PC-3 (cell line): ENCODE results near the gene HID1. TPM values are rescaled to one million over a fixed set of nuclear protein-coding genes. Genes with fewer than 3 reads are reported as not detected.

Experiments
- ATAC-seq: fragments of 200-7000 bp; cut with Tn5 transposase; 2 replicates; pipeline ENCODE4 v1.9.1; 2020; ENCODE audit warnings: mild to moderate bottlenecking, moderate library complexity
- BruUV-seq: library from RNA; stranded (reverse); fragments of 400-500 nt; replicated peaks from 2 replicates; lab custom pipeline; 2021; lab: Mats Ljungman, UMichigan
- CTCF ChIA-PET: fragments of 300-600 bp; sonication (Branson Sonifier 250); formaldehyde crosslinking; loops from one replicate; lab custom pipeline; 2022; ENCODE audit warnings: antibody characterized with exemption; lab: Charles Lee
- POLR2A ChIA-PET: fragments of 300-600 bp; sonication (Branson Sonifier 250); formaldehyde crosslinking; loops from one replicate; lab custom pipeline; 2022; ENCODE audit warnings: antibody characterized with exemption; ENCODE audit not compliant: unreplicated experiment; lab: Charles Lee
- DNase-seq: peaks from one replicate; pipeline ENCODE4 v3.0.0-alpha.2; 2015
- H2AFZ ChIP-seq: fragments of 300-600 bp; sonication (generic); 2 replicates; pipeline ENCODE4 v1.6.0; 2016; ENCODE audit warnings: antibody characterized with exemption, low read length
- H3F3A ChIP-seq: fragments of 300-600 bp; sonication (generic); one replicate; pipeline ENCODE4 v1.6.0; 2017; ENCODE audit warnings: antibody characterized with exemption, low read length, control low read depth, mild to moderate bottlenecking; ENCODE audit not compliant: unreplicated experiment
- H3K27ac ChIP-seq: fragments of 300-600 bp; sonication (generic); 2 replicates; pipeline ENCODE4 v1.5.1; 2016; ENCODE audit warnings: mild to moderate bottlenecking, low read length
- H3K27me3 ChIP-seq: fragments of 300-600 bp; sonication (generic); 2 replicates; pipeline ENCODE4 v1.6.1; 2016; ENCODE audit warnings: low read length, mixed read lengths
- H3K36me3 ChIP-seq: fragments of 300-600 bp; sonication (generic); 2 replicates; pipeline ENCODE4 v1.6.1; 2016; ENCODE audit warnings: low read depth, mixed run types, low read length, mixed read lengths
- H3K4me1 ChIP-seq: fragments of 300-600 bp; sonication (generic); 2 replicates; pipeline ENCODE4 v1.5.1; 2016; ENCODE audit warnings: low read length; ENCODE audit not compliant: insufficient read depth
- H3K4me2 ChIP-seq: fragments of 300-600 bp; sonication (generic); 2 replicates; pipeline ENCODE4 v1.6.0; 2016; ENCODE audit warnings: low read length
- H3K4me3 ChIP-seq: fragments of 300-600 bp; sonication (generic); 2 replicates; pipeline ENCODE4 v1.5.1; 2016; ENCODE audit warnings: mild to moderate bottlenecking, low read length, mixed read lengths
- H3K79me2 ChIP-seq: fragments of 300-600 bp; sonication (generic); 2 replicates; pipeline ENCODE4 v1.6.1; 2017; ENCODE audit warnings: low read length, mixed read lengths
- H3K9ac ChIP-seq: fragments of 300-600 bp; sonication (generic); 2 replicates; pipeline ENCODE4 v1.6.0; 2016; ENCODE audit warnings: mild to moderate bottlenecking, low read length
- H3K9me2 ChIP-seq: fragments of 300-600 bp; sonication (generic); replicated peaks from 2 replicates; pipeline ENCODE4 v1.6.1; 2016; ENCODE audit warnings: mixed run types, low read length, mixed read lengths
- H3K9me3 ChIP-seq: fragments of 300-600 bp; sonication (generic); 2 replicates; pipeline ENCODE4 v1.6.1; 2016; ENCODE audit warnings: low read length, mixed read lengths
- H4K20me1 ChIP-seq: fragments of 300-600 bp; sonication (generic); 2 replicates; pipeline ENCODE4 v1.6.1; 2016; ENCODE audit warnings: low read length, mixed read lengths
- EZH2 ChIP-seq: fragments of 300-600 bp; sonication (generic); IDR thresholded peaks from one replicate; pipeline ENCODE4 v1.6.1; 2017; ENCODE audit warnings: antibody characterized with exemption, mild to moderate bottlenecking, low read length; ENCODE audit not compliant: unreplicated experiment
- EZH2phosphoT487 ChIP-seq: fragments of 300-600 bp; sonication (generic); IDR thresholded peaks from 2 replicates; pipeline ENCODE4 v1.6.1; 2018; ENCODE audit warnings: mild to moderate bottlenecking, antibody characterized with exemption, low read length, borderline replicate concordance
- intact Hi-C: fragments of 100-400 bp; cut with micrococcal nuclease; formaldehyde crosslinking; loops from 2 replicates; pipeline ENCODE4 v1.9.0; 2023
- total RNA-seq: library from RNA; depleted of rRNA; stranded (reverse); fragments of >200 nt; gene quantifications from 2 replicates; pipeline ENCODE4 v1.2.3, GENCODE V29; 2014
- TF ChIP-seq, protein P1 (sequence below): fragments of 300-600 bp; sonication (generic); conservative IDR thresholded peaks from 2 replicates; pipeline ENCODE4 v1.5.1; 2017; ENCODE audit warnings: antibody characterized with exemption, low read depth, mild to moderate bottlenecking, low read length

Gene HID1
- total RNA-seq, 1 experiment from 2014 or later: 40.6 TPM

GRCh38 chr17:74939534-74939933 is 33.0 kb downstream of the HID1 start:
- DNase-seq: no peak
- H3K4me3 ChIP-seq: no peak overlapping the region
- ATAC-seq: no peak

GRCh38 chr17:74938194-74938950 is 34.2 kb downstream of the HID1 start:
- Histone ChIP-seq H3K9me2 (no peaks in the 10 kb centered on the region), H3K27ac (no peak overlapping the region), H3K4me3 (no peak overlapping the region), H3K4me1 (peaks cover 6% of the 10 kb centered on the region), H3K79me2 (no peaks in the 10 kb centered on the region), H4K20me1 (no peaks in the 10 kb centered on the region), H3K9me3 (no peaks in the 10 kb centered on the region), H3K27me3 (peaks cover 34% of the 10 kb centered on the region), H3F3A (no peaks in the 10 kb centered on the region), H2AFZ (no peak overlapping the region), H3K4me2 (no peak overlapping the region), H3K9ac (no peak overlapping the region), H3K36me3 (no peaks in the 10 kb centered on the region)
- ATAC-seq (no peak), DNase-seq (no peak)
- TF ChIP-seq EZH2phosphoT487 (no peak), EZH2 (no peak)
- TF ChIP-seq, protein P1, sequence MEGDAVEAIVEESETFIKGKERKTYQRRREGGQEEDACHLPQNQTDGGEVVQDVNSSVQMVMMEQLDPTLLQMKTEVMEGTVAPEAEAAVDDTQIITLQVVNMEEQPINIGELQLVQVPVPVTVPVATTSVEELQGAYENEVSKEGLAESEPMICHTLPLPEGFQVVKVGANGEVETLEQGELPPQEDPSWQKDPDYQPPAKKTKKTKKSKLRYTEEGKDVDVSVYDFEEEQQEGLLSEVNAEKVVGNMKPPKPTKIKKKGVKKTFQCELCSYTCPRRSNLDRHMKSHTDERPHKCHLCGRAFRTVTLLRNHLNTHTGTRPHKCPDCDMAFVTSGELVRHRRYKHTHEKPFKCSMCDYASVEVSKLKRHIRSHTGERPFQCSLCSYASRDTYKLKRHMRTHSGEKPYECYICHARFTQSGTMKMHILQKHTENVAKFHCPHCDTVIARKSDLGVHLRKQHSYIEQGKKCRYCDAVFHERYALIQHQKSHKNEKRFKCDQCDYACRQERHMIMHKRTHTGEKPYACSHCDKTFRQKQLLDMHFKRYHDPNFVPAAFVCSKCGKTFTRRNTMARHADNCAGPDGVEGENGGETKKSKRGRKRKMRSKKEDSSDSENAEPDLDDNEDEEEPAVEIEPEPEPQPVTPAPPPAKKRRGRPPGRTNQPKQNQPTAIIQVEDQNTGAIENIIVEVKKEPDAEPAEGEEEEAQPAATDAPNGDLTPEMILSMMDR: no peak
- ChIA-PET CTCF (interaction anchor here (0.6 kb wide), 1 partner anchor 65 kb away, joined by 3 read pairs; no protein-coding TSS in a partner anchor), POLR2A (interaction anchor here (0.6 kb wide), 1 partner anchor 72 kb away, joined by 3 read pairs; no protein-coding TSS in a partner anchor)
- intact Hi-C loops: no loop called here
- no TSS peak for BruUV-seq

More at GRCh38 chr17:74939534-74939933, 33.0 kb downstream of the HID1 start:
- Histone ChIP-seq H3K36me3 (no peaks in the 10 kb centered on the region), H3K4me2 (no peak overlapping the region), H2AFZ (no peak overlapping the region), H3K9me2 (no peaks in the 10 kb centered on the region), H3K79me2 (no peaks in the 10 kb centered on the region), H3K27me3 (peaks cover 31% of the 10 kb centered on the region), H3K4me1 (peaks cover 17% of the 10 kb centered on the region), H4K20me1 (no peaks in the 10 kb centered on the region), H3K9ac (no peak overlapping the region), H3K27ac (no peak overlapping the region), H3K9me3 (no peaks in the 10 kb centered on the region), H3F3A (no peaks in the 10 kb centered on the region)
- ChIA-PET POLR2A (no interaction called here), CTCF (no interaction called here)
- no peak for TF ChIP-seq EZH2
- TF ChIP-seq, protein P1: no peak
- intact Hi-C loops: no loop called here
- BruUV-seq: no TSS peak
